HepG2 (cell line): ENCODE measurements around the gene BLMH. TPM values are rescaled to one million over a fixed set of nuclear protein-coding genes. Genes with fewer than 3 reads are reported as not detected.

ENCODE experiments used
- ATAC-seq: fragments of 200-7000 bp; cut with Tn5 transposase; 3 replicates; pipeline ENCODE4 v1.9.1; 2020; ENCODE audit warnings: mild to moderate bottlenecking, moderate library complexity
- BruUV-seq: library from RNA; stranded (reverse); fragments of 400-500 nt; replicated peaks from 2 replicates; lab custom pipeline; 2021; lab: Mats Ljungman, UMichigan
- CTCF ChIA-PET: fragments of 300-600 bp; formaldehyde crosslinking; extraction: SDS; loops from one replicate; lab custom pipeline; 2021; ENCODE audit warnings: low total read pairs, inconsistent platforms, low intra/inter-chr PET ratio; lab: Yijun Ruan, JAX
- POLR2A ChIA-PET: fragments of 350-600 bp; sonication (Branson Sonifier 250); formaldehyde crosslinking; loops from one replicate; lab custom pipeline; 2020; ENCODE audit warnings: antibody characterized with exemption, inconsistent platforms; lab: Yijun Ruan, JAX
- DNase-seq: peaks from one replicate; pipeline ENCODE4 v3.0.0-alpha.2; 2015; ENCODE audit warnings: low spot score
- FAIRE-seq: peaks from 3 replicates; lab custom pipeline; 2011; peaks lifted over from hg19 to GRCh38; lab: Jason Lieb, UNC
- H2AFZ ChIP-seq: one replicate; pipeline ENCODE4 v1.6.1; 2011; ENCODE audit warnings: low read length, inconsistent platforms
- H3K27ac ChIP-seq: fragments of 300-600 bp; 3 replicates; pipeline ENCODE4 v1.8.0; 2011; ENCODE audit warnings: mixed run types, mild to moderate bottlenecking, mixed read lengths, low read length, inconsistent platforms; ENCODE audit not compliant: insufficient read depth; ENCODE audit errors: extremely low read length
- H3K27me3 ChIP-seq, 2 experiments: fragments of 200-600 bp in 1 of 2; 2 replicates in 1 of 2; 3 replicates in 1 of 2; pipeline versions ENCODE4 v1.6.0 to v1.8.0; 2011; ENCODE audit warnings: low read length in 2 of 2, mild to moderate bottlenecking in 2 of 2, moderate library complexity in 2 of 2, inconsistent platforms in 1 of 2; ENCODE audit not compliant: insufficient read depth in 2 of 2, control insufficient read depth in 1 of 2
- H3K36me3 ChIP-seq, 2 experiments: fragments of 200-600 bp in 1 of 2; replicated peaks in 1 of 2; 2 replicates in 1 of 2; 3 replicates in 1 of 2; pipeline versions ENCODE4 v1.5.1 to v1.8.0; 2011; ENCODE audit warnings: low read length in 2 of 2, inconsistent platforms in 1 of 2; ENCODE audit not compliant: insufficient read depth in 2 of 2, control insufficient read depth in 1 of 2
- H3K4me1 ChIP-seq: 2 replicates; pipeline ENCODE4 v1.5.1; 2012; ENCODE audit warnings: low read length, inconsistent platforms; ENCODE audit not compliant: insufficient read depth
- H3K4me2 ChIP-seq: 2 replicates; pipeline ENCODE4 v1.6.0; 2011; ENCODE audit warnings: low read depth, low read length, inconsistent platforms
- H3K4me3 ChIP-seq, 3 experiments: fragments of 200-600 bp in 1 of 3; sonication (generic), shearing (Covaris generic) in 1 of 3; replicated peaks in 1 of 3; 2 replicates each; pipeline ENCODE4 v1.5.1; 2011 to 2016; ENCODE audit warnings: low read length in 3 of 3, inconsistent platforms in 2 of 3, low read depth in 2 of 3, mild to moderate bottlenecking in 2 of 3, control low read depth in 1 of 3, mixed read lengths in 1 of 3; ENCODE audit not compliant: insufficient read depth in 1 of 3
- H3K79me2 ChIP-seq: one replicate; pipeline ENCODE4 v1.6.1; 2011; ENCODE audit warnings: low read length, inconsistent platforms; ENCODE audit not compliant: insufficient read depth
- H3K9ac ChIP-seq: 2 replicates; pipeline ENCODE4 v1.6.0; 2011; ENCODE audit warnings: mild to moderate bottlenecking, low read depth, low read length, inconsistent platforms; ENCODE audit not compliant: insufficient read depth
- H3K9me3 ChIP-seq: 2 replicates; pipeline ENCODE4 v1.5.1; 2012; ENCODE audit warnings: mild to moderate bottlenecking, low read length
- H4K20me1 ChIP-seq: 2 replicates; pipeline ENCODE4 v1.6.0; 2011; ENCODE audit warnings: inconsistent platforms, mild to moderate bottlenecking, low read length, moderate library complexity; ENCODE audit not compliant: insufficient read depth
- GFI1 ChIP-seq: sonication (generic); formaldehyde crosslinking; IDR thresholded peaks from 2 replicates; pipeline ENCODE4 v1.5.0; 2020; ENCODE audit warnings: missing genetic modification reagents, mild to moderate bottlenecking, borderline replicate concordance
- HOXA5 ChIP-seq: sonication (generic); formaldehyde crosslinking; IDR thresholded peaks from 2 replicates; pipeline ENCODE4 v1.4.0; 2020; ENCODE audit warnings: missing genetic modification reagents
- KDM5A ChIP-seq: fragments of 200-600 bp; sonication (generic); IDR thresholded peaks from 2 replicates; pipeline ENCODE4 v1.7.0; 2018; ENCODE audit warnings: antibody characterized with exemption, mild to moderate bottlenecking, low read length, borderline replicate concordance
- NFRKB ChIP-seq: fragments of 450-650 bp; IDR thresholded peaks from 2 replicates; pipeline ENCODE4 v1.6.1; 2017
- RBM39 ChIP-seq: fragments of 200-400 bp; formaldehyde crosslinking; IDR thresholded peaks from one replicate; pipeline ENCODE4 v1.6.1; 2018; ENCODE audit warnings: antibody characterized with exemption, mild to moderate bottlenecking, low read depth, low read length; ENCODE audit not compliant: poor library complexity, severe bottlenecking
- RFXANK ChIP-seq: IDR thresholded peaks from 2 replicates; pipeline ENCODE4 v1.6.1; 2016
- SOX13 ChIP-seq, 3 experiments: fragments of 450-650 bp in 1 of 3; sonication (generic) in 1 of 3; formaldehyde crosslinking in 1 of 3; IDR thresholded peaks in 2 of 3; conservative IDR thresholded peaks in 1 of 3; 2 replicates each; pipeline versions ENCODE4 v1.5.0 to v1.6.1; 2016 to 2020; ENCODE audit warnings: antibody characterized with exemption in 1 of 3, mild to moderate bottlenecking in 1 of 3, missing compliant biosample characterization in 1 of 3, missing genetic modification reagents in 1 of 3, moderate library complexity in 1 of 3
- SRSF4 ChIP-seq: fragments of 200-400 bp; formaldehyde crosslinking; IDR thresholded peaks from one replicate; pipeline ENCODE4 v1.6.1; 2018; ENCODE audit warnings: mild to moderate bottlenecking, low read depth, low read length, moderate library complexity; ENCODE audit not compliant: poor library complexity, severe bottlenecking
- ZBTB38 ChIP-seq: sonication (generic); formaldehyde crosslinking; IDR thresholded peaks from 2 replicates; pipeline ENCODE4 v1.5.1; 2020; ENCODE audit warnings: mild to moderate bottlenecking, missing genetic modification reagents
- ZBTB7A ChIP-seq: sonication (generic); formaldehyde crosslinking; IDR thresholded peaks from 2 replicates; pipeline ENCODE4 v1.8.0; 2022; ENCODE audit warnings: mild to moderate bottlenecking, missing genetic modification reagents
- ZFP36L2 ChIP-seq: sonication (generic); formaldehyde crosslinking; IDR thresholded peaks from 2 replicates; pipeline ENCODE4 v1.4.0; 2020; ENCODE audit warnings: missing genetic modification reagents
- ZNF34 ChIP-seq: sonication (generic); formaldehyde crosslinking; IDR thresholded peaks from 2 replicates; pipeline ENCODE4 v1.4.0; 2020; ENCODE audit warnings: mild to moderate bottlenecking, missing genetic modification reagents, borderline replicate concordance
- ZNF550 ChIP-seq: sonication (generic); formaldehyde crosslinking; IDR thresholded peaks from 2 replicates; pipeline ENCODE4 v1.4.0; 2020; ENCODE audit warnings: mild to moderate bottlenecking, missing genetic modification reagents, borderline replicate concordance
- ZNF691 ChIP-seq: sonication (generic); formaldehyde crosslinking; IDR thresholded peaks from 2 replicates; pipeline ENCODE4 v1.4.0; 2020; ENCODE audit warnings: missing genetic modification reagents, low read depth, mild to moderate bottlenecking, borderline replicate concordance
- ZNF816 ChIP-seq: sonication (generic); formaldehyde crosslinking; IDR thresholded peaks from 2 replicates; pipeline ENCODE4 v1.8.0; 2022; ENCODE audit warnings: missing genetic modification reagents, mild to moderate bottlenecking, borderline replicate concordance
- WGBS: methylation state at CpG from one replicate; pipeline ENCODE4 v1.1.6; 2017; ENCODE audit warnings: low lambda C conversion rate; 5-methylcytosine and 5-hydroxymethylcytosine counted together
- in situ Hi-C: cut with HindIII; loops from 2 replicates; pipeline ENCODE4 v1.10.0; 2017; ENCODE audit warnings: low pct_unique_long_range_greater_than_20kb; ENCODE audit not compliant: extremely low pct_ligation_motif_present
- intact Hi-C: fragments of 100-400 bp; cut with micrococcal nuclease; formaldehyde crosslinking; loops from one replicate; pipeline ENCODE4 v1.10.0; 2022; ENCODE audit not compliant: unreplicated experiment
- polyA plus RNA-seq, 8 experiments: library from polyadenylated mRNA; depleted of rRNA in 3 of 8; stranded (reverse) in 7 of 8; unstranded in 1 of 8; fragments of >200 nt; fragmentation: Illumina TruSeq in 4 of 8; extraction: Trizol in 4 of 8; gene quantifications; 2 replicates each; pipeline versions ENCODE4 v1.2.1 to v1.2.3, GENCODE V29; 2011 to 2016; ENCODE audit warnings: low read depth in 4 of 8, missing spikeins in 1 of 8, mixed read lengths in 1 of 8; ENCODE audit not compliant: insufficient read depth in 1 of 8
- total RNA-seq, 5 experiments: library from RNA; depleted of rRNA; stranded (reverse); fragments of >200 nt; fragmentation: Illumina TruSeq; extraction: Trizol; gene quantifications; 2 replicates each; pipeline ENCODE4 v1.2.3, GENCODE V29; 2016; ENCODE audit warnings: low read depth in 1 of 5
- TF ChIP-seq, protein P1 (sequence below): sonication (generic); formaldehyde crosslinking; IDR thresholded peaks from 2 replicates; pipeline ENCODE4 v1.5.0; 2020; ENCODE audit warnings: missing genetic modification reagents
- TF ChIP-seq, protein P2 (sequence below): sonication (generic); formaldehyde crosslinking; IDR thresholded peaks from 2 replicates; pipeline ENCODE4 v1.8.1; 2023; ENCODE audit warnings: mild to moderate bottlenecking, missing genetic modification reagents

The BLMH gene
- total and polyA plus RNA-seq, 2 of the 13 experiments (the other 11 are each of a cell fraction or from before 2014, with no cell fraction given), result 12.1 to 41.0 TPM

DNA sequence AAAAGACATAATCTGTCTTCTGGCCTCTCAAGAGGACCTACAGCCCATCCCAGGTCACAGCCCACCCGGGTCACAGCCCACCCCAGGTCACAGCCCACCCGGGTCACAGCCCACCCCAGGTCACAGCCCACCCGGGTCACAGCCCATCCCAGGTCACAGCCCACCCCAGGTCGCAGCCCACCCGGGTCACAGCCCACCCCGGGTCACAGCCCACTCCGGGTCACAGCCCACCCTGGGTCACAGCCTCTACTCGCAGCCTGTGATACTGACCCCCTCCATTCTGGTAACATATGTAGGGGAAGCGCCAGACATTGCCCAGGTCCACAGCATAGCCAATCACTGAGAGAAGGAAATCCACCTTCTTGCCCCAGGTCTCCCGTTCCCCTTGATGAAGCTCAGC is 70.4 kb downstream of the BLMH start:
- POLR2A ChIA-PET, result interaction anchor here (0.8 kb wide), 1 partner anchor 57 kb away, joined by 4 read pairs; no protein-coding TSS in a partner anchor
- peak overlapping the region; percentile 95 for H3K4me2 ChIP-seq

More for the DNA sequence above, 70.4 kb downstream of the BLMH start:
- Histone ChIP-seq H3K9ac (no peak overlapping the region), H4K20me1 (no peaks in the 10 kb centered on the region), H3K27me3 (no peaks in the 10 kb centered on the region), H3K9me3 (no peaks in the 10 kb centered on the region), H3K4me3 (peak overlapping the region in 1 of 3 experiments; percentile 8; a peak in 1 of 6 replicates), H2AFZ (no peak overlapping the region), H3K79me2 (no peaks in the 10 kb centered on the region), H3K36me3 (no peaks in the 10 kb centered on the region), H3K4me1 (peaks cover 74% of the 10 kb centered on the region), H3K27ac (no peak overlapping the region)
- CTCF ChIA-PET, result no interaction called here
- FAIRE-seq (no peak), DNase-seq (no peak), ATAC-seq (no peak)
- in situ Hi-C loops, result no loop called here
- TF ChIP-seq, protein P1, sequence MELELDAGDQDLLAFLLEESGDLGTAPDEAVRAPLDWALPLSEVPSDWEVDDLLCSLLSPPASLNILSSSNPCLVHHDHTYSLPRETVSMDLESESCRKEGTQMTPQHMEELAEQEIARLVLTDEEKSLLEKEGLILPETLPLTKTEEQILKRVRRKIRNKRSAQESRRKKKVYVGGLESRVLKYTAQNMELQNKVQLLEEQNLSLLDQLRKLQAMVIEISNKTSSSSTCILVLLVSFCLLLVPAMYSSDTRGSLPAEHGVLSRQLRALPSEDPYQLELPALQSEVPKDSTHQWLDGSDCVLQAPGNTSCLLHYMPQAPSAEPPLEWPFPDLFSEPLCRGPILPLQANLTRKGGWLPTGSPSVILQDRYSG (CRISPR knock-in tag), result no peak
- TF ChIP-seq, protein P2, sequence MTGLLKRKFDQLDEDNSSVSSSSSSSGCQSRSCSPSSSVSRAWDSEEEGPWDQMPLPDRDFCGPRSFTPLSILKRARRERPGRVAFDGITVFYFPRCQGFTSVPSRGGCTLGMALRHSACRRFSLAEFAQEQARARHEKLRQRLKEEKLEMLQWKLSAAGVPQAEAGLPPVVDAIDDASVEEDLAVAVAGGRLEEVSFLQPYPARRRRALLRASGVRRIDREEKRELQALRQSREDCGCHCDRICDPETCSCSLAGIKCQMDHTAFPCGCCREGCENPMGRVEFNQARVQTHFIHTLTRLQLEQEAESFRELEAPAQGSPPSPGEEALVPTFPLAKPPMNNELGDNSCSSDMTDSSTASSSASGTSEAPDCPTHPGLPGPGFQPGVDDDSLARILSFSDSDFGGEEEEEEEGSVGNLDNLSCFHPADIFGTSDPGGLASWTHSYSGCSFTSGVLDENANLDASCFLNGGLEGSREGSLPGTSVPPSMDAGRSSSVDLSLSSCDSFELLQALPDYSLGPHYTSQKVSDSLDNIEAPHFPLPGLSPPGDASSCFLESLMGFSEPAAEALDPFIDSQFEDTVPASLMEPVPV (CRISPR knock-in tag), result no peak
- no peak for TF ChIP-seq SRSF4
- no peak for TF ChIP-seq ZNF34 (CRISPR knock-in tag)
- TF ChIP-seq ZBTB7A (CRISPR knock-in tag), result no peak
- TF ChIP-seq SOX13 (IDR thresholded peaks at IDR 0.05), result no peak
- TF ChIP-seq SOX13 (CRISPR knock-in tag; conservative IDR thresholded peaks at IDR 0.05 in 1 of 2, IDR thresholded peaks at IDR 0.05 in 1 of 2), result no peak
- no peak for TF ChIP-seq RFXANK (CRISPR knock-in tag)
- no peak for TF ChIP-seq KDM5A
- TF ChIP-seq HOXA5 (CRISPR knock-in tag), result no peak
- no peak for TF ChIP-seq ZNF816 (CRISPR knock-in tag)
- no peak for TF ChIP-seq ZNF691 (CRISPR knock-in tag)
- TF ChIP-seq ZFP36L2, result no peak
- no peak for TF ChIP-seq RBM39
- TF ChIP-seq ZNF550 (CRISPR knock-in tag), result no peak
- no peak for TF ChIP-seq NFRKB
- no peak for TF ChIP-seq ZBTB38
- no peak for TF ChIP-seq GFI1 (CRISPR knock-in tag)
- BruUV-seq, result no TSS peak
- intact Hi-C loops, result loop anchor here (10.0 kb wide), 1 partner anchor 47 kb away; no protein-coding TSS in a partner anchor
- WGBS, result 95% methylated on average over 7 of the region's 10 CpGs
